ENCODE data around the gene ATP8B3.

DNA sequence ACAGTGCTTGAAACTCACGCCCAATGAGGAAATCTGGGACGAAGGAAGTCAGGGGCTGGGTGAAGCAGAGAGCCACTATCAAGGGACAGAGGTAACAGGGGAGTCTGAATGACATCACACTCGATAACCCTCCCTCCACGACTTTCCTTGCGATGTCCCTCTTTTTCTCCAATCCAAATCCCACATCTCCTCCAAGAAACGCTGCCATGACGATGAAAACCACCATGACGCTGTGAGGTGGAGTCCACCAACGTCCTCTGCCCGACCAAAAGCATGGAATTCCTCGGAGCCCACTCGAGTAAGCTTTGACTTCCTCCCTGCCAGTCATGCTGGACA is 35.2 kb upstream of the ATP8B3 start:
- TF ChIP-seq POLR2A (IDR thresholded peaks at IDR 0.05): no peak
- TF ChIP-seq, protein P1, sequence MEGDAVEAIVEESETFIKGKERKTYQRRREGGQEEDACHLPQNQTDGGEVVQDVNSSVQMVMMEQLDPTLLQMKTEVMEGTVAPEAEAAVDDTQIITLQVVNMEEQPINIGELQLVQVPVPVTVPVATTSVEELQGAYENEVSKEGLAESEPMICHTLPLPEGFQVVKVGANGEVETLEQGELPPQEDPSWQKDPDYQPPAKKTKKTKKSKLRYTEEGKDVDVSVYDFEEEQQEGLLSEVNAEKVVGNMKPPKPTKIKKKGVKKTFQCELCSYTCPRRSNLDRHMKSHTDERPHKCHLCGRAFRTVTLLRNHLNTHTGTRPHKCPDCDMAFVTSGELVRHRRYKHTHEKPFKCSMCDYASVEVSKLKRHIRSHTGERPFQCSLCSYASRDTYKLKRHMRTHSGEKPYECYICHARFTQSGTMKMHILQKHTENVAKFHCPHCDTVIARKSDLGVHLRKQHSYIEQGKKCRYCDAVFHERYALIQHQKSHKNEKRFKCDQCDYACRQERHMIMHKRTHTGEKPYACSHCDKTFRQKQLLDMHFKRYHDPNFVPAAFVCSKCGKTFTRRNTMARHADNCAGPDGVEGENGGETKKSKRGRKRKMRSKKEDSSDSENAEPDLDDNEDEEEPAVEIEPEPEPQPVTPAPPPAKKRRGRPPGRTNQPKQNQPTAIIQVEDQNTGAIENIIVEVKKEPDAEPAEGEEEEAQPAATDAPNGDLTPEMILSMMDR (IDR thresholded peaks at IDR 0.05): no peak
